ENCODE measurements around the gene PAK1. TPM values are rescaled to one million over a fixed set of nuclear protein-coding genes. Genes with fewer than 3 reads are reported as not detected.

PAK1 gene
- total and polyA plus RNA-seq, 2 of the 4 experiments (the other 2 are of a cell fraction): 34.3 to 60.6 TPM

- Histone ChIP-seq H3K4ac (ENCODE audit: low read depth, low read length) (no peak overlapping the region), H4K91ac (ENCODE audit: insufficient read depth, low read depth, low read length) (no peak overlapping the region), H3K14ac (replicated peaks; ENCODE audit: low read depth, low read length) (no peak overlapping the region), H3K23ac (ENCODE audit: low read depth, low read length) (no peak overlapping the region), H3K9me1 (ENCODE audit: insufficient read depth, low read length) (no peaks in the 10 kb centered on the region), H3K4me1 (ENCODE audit: control insufficient read depth, insufficient read depth, low read length) (no peaks in the 10 kb centered on the region), H3K18ac (ENCODE audit: low read depth, low read length) (no peak overlapping the region), H2BK120ac (ENCODE audit: low read depth, low read length) (no peak overlapping the region), H2BK15ac (ENCODE audit: low read depth, low read length) (no peak overlapping the region), H3K9me3 (ENCODE audit: control insufficient read depth, insufficient read depth, low read length) (no peaks in the 10 kb centered on the region), H4K5ac (ENCODE audit: low read depth, low read length) (no peak overlapping the region), H3K27ac (ENCODE audit: insufficient read depth, low read length) (no peak overlapping the region), H2AFZ (replicated peaks; ENCODE audit: low read length, poor library complexity) (no peak overlapping the region), H3K9ac (ENCODE audit: low read depth, low read length) (no peak overlapping the region), H4K20me1 (ENCODE audit: insufficient read depth, low read length) (no peaks in the 10 kb centered on the region), H3K56ac (ENCODE audit: extremely low read depth, insufficient read depth, low read length) (no peak overlapping the region), H3K27me3 (ENCODE audit: control insufficient read depth, insufficient read depth, low read length) (peaks cover 11% of the 10 kb centered on the region), H3K4me3 (ENCODE audit: insufficient read depth, low read depth, low read length) (no peak overlapping the region), H4K8ac (ENCODE audit: low read depth in 2 of 2, low read length in 2 of 2) (no peak overlapping the region), H3K36me3 (ENCODE audit: control insufficient read depth, insufficient read depth, low read length) (no peaks in the 10 kb centered on the region), H2BK20ac (ENCODE audit: low read depth, low read length) (no peak overlapping the region), H2BK5ac (ENCODE audit: low read depth, low read length, poor library complexity, severe bottlenecking) (no peak overlapping the region), H3K4me2 (ENCODE audit: low read depth, low read length) (no peak overlapping the region), H3K79me1 (ENCODE audit: low read depth in 1 of 2, low read length in 2 of 2) (no peaks in the 10 kb centered on the region), H2AK9ac (replicated peaks; ENCODE audit: low read depth, low read length, poor library complexity) (no peak overlapping the region), H2AK5ac (ENCODE audit: low read depth, low read length) (no peak overlapping the region)
- POLR2A ChIA-PET (ENCODE audit: unreplicated experiment): no interaction called here
- WGBS, 2 experiments (ENCODE audit: extremely low coverage in 2 of 2, insufficient read length in 1 of 2): no CpG with 5 or more reads among the region's 3 CpGs
- DNase-seq: no peak
- in situ Hi-C loops (cut with MboI; ENCODE audit: low sequenced_read_pairs) (no loop called here), intact Hi-C loops (cut with micrococcal nuclease) (no loop called here), dilution Hi-C loops (cut with HindIII; ENCODE audit: low sequenced_read_pairs, unreplicated experiment) (no loop called here)
- CTCF ChIA-PET: no interaction called here
- no peak for ATAC-seq (ENCODE audit: low read depth)
- TF ChIP-seq CEBPB (IDR thresholded peaks at IDR 0.05; ENCODE audit: low read depth, low read length) (no peak), BHLHE40 (IDR thresholded peaks at IDR 0.05; ENCODE audit: low read depth, low read length) (no peak), MAZ (IDR thresholded peaks at IDR 0.05; ENCODE audit: borderline replicate concordance, low read depth, low read length) (no peak), CTCF (conservative IDR thresholded peaks at IDR 0.05; ENCODE audit: low read depth, low read length) (no peak), RFX5 (IDR thresholded peaks at IDR 0.05; ENCODE audit: low read depth, low read length) (no peak), MAFK (IDR thresholded peaks at IDR 0.05; ENCODE audit: low read depth, low read length) (no peak), MXI1 (IDR thresholded peaks at IDR 0.05; ENCODE audit: borderline replicate concordance, low read depth, low read length) (no peak), SMC3 (IDR thresholded peaks at IDR 0.05; ENCODE audit: low read depth, low read length) (no peak), ELK1 (IDR thresholded peaks at IDR 0.05; ENCODE audit: borderline replicate concordance, low read depth, low read length) (no peak), CHD1 (IDR thresholded peaks at IDR 0.05; ENCODE audit: low read depth, low read length) (no peak), FOS (IDR thresholded peaks at IDR 0.05; ENCODE audit: low read depth, low read length) (no peak), NFE2L2 (IDR thresholded peaks at IDR 0.05; ENCODE audit: low read depth, low read length) (no peak), USF2 (IDR thresholded peaks at IDR 0.05; ENCODE audit: low read depth, low read length) (no peak)
- BruUV-seq (replicated peaks): no TSS peak
Measured at GRCh38 chr11:77515063-77515462, 41.2 kb upstream of the PAK1 start.

All from IMR-90 (cell line).